ENCODE data around the gene PDE11A.

The PDE11A gene

DNA sequence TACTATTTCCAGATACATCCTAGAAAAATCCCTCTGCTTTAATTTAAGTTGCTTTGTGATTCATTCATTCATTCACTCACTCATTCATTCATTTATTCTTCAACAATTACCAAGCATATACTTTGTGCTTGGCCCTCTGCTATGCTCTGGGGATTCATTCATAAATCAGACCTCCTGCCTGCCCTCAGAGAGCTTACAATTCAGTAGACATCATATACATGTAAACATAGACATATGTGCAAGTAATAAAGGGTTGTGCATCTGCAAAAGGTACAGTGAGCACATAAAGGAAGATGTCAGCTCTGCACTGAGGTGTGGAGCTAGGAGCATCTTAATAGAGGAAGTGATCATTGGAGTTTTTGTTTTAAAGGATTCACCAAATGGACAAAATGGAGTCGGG, 490.6 kb downstream of the PDE11A start:
- no peak overlapping the region for H3K27ac ChIP-seq
- TF ChIP-seq ZFX (IDR thresholded peaks at IDR 0.05): no peak
- TF ChIP-seq, protein P1, sequence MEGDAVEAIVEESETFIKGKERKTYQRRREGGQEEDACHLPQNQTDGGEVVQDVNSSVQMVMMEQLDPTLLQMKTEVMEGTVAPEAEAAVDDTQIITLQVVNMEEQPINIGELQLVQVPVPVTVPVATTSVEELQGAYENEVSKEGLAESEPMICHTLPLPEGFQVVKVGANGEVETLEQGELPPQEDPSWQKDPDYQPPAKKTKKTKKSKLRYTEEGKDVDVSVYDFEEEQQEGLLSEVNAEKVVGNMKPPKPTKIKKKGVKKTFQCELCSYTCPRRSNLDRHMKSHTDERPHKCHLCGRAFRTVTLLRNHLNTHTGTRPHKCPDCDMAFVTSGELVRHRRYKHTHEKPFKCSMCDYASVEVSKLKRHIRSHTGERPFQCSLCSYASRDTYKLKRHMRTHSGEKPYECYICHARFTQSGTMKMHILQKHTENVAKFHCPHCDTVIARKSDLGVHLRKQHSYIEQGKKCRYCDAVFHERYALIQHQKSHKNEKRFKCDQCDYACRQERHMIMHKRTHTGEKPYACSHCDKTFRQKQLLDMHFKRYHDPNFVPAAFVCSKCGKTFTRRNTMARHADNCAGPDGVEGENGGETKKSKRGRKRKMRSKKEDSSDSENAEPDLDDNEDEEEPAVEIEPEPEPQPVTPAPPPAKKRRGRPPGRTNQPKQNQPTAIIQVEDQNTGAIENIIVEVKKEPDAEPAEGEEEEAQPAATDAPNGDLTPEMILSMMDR (conservative IDR thresholded peaks at IDR 0.05): no peak

DNA sequence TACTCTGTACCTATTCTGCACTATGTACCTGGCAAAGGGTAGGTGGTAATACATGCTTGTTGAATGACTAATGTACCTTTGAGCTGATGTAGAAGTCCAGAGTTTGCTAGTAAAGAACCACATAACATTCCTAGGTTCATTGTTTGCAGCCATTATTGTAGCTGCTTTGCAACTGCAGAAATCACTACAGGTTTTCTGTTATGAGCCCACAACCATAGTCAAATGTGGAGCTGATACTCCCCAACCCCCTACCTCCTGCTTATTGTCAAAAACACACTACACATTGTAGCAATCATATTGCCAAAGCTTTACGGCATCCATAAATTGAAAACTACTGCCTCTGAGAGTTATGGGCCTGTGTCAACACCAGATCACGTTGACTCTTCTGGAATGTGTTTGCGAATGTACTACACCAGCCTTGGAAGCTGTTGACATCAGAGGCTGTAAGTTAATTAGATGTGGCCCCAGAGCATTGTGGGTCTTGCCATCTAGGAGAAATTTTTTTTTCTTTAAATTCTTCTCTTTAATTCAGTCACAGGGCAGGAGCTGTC, 493.0 kb downstream of the PDE11A start:
- TF ChIP-seq ZFX (IDR thresholded peaks at IDR 0.05): no peak
- TF ChIP-seq, protein P1 (conservative IDR thresholded peaks at IDR 0.05): no peak
- H3K27ac ChIP-seq: no peak overlapping the region

DNA sequence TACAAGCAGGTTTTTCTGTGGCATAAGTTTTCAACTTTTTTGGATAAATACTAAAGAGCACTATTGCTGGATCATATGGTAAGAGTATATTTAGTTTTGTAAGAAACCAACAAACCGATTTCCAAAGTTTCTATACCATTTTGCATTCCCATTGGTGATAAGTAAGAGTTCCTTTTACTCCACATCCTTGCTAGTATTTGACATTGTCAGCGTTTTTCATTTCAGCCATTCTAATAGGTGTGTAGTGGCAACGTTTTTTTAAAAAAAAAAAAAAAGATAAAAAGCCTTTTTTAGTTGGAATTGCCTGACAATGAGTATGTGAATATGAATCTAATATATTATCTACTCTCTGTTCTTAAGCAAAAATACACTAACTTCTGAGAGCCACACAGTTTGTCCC, 494.1 kb downstream of the PDE11A start:
- no peak overlapping the region for H3K27ac ChIP-seq
- TF ChIP-seq, protein P1 (conservative IDR thresholded peaks at IDR 0.05): no peak
- TF ChIP-seq ZFX (IDR thresholded peaks at IDR 0.05): no peak

DNA sequence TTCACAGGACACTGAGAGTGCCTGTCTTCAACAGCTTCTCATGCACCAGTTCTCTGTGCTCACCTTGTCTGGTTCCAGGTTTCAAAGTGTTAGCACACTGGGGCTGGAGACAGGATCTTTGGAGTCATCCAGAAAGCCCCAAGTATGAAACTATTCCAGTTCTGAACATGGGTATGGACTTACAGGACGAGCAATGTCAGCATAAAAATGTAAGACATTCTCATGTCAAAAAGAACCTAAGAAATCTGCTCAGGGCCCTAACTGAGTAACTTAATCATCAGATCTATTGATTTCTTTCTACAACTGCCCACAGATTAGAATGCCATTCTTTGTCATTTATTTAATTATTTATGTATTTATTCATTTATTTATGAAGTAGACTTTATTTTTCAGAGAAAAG, 495.5 kb downstream of the PDE11A start:
- no peak overlapping the region for H3K27ac ChIP-seq
- no peak for TF ChIP-seq ZFX (IDR thresholded peaks at IDR 0.05)
- TF ChIP-seq, protein P1 (conservative IDR thresholded peaks at IDR 0.05): no peak

DNA sequence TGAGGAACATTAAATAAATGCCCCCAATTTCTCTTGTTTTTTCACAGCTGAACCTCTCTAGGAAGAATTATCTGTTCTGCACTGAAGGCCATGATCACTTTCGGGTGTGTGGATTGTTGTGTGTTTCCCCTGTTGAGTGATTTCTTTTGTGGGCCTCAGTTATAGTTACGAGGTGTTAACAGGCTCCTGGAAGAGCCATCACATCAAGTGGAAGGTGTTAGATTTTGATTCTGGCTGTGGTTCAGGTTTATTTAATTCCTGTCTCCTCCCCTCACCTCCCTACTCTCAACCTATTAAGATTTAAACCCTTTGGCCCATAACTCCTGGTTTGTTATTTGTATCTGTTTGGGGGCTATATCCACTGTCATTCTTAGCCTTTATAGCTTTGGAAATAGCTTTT, 497.2 kb downstream of the PDE11A start:
- TF ChIP-seq ZFX (IDR thresholded peaks at IDR 0.05): no peak
- TF ChIP-seq, protein P1 (conservative IDR thresholded peaks at IDR 0.05): no peak
- H3K27ac ChIP-seq: no peak overlapping the region

DNA sequence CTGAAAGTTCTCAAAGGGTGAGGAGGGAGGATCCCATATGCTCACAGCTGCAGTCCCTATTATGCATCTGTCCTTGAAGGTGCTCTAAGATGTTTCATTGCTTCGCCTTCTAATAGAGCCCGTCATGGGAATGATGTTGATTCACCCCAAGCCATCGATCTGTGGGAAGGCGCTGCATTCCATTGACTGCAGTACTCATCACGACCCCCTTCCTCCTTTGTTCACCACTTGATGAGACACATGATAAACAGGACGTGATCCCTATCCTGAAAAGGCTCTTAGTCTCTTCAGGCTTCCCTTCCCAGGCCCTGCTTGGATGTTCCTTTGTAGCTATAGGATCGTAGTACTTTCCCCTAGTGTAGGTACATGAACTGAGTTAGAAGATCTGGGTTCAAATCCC, 498.2 kb downstream of the PDE11A start:
- TF ChIP-seq ZFX (IDR thresholded peaks at IDR 0.05): no peak
- TF ChIP-seq, protein P1 (conservative IDR thresholded peaks at IDR 0.05): no peak
- no peak overlapping the region for H3K27ac ChIP-seq

Data from C4-2B (cell line).